DMS114 treated with DMSO at 0.1 percent for 48 hours (cell line): Measurements from ENCODE around the gene PTGIS.

ENCODE experiments used
- DNase-seq: peaks from one replicate; lab custom pipeline; 2025; ENCODE audit not compliant: unreplicated experiment; lab: John Stamatoyannopoulos, UW

PTGIS gene

DNA sequence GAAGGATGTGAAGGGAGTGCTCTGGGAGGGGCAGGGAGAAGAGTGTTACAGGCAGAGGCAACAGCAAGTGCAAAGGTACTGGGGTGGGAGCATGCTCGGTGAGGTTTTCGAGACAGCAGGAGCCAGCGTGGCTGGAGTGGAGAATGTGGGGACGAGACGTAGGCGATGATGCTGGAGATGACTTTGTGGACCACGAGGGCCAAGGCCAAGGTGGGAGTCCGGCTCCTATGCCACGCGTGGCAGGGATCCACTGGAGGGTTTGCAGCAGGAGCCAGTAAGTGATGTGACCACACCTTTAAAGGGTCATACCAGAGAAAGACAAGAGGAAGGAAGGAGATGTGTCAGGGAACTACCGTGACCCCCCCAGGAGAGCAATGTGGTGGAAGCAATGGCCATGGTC, 7.3 kb downstream of the PTGIS start:
- DNase-seq, result no peak

DNA sequence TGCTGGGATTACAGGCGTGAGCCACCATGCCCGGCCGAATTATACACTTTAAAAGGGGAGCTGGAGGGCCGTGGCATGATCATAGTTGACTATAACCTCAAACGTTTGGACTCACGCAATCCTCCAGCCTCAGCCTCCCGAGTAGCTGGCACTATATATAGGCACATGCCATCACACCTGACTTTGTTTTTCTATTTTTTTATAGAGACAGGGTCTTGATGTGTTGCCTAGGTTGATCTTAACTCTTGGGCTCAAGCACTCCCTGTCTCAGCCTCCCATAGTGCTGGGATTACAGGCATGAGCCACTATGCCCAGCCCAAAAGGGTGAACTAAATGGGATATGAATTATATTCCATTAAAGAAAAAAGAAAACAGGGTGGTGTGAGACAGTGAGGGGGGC, 7.8 kb downstream of the PTGIS start:
- no peak for DNase-seq

DNA sequence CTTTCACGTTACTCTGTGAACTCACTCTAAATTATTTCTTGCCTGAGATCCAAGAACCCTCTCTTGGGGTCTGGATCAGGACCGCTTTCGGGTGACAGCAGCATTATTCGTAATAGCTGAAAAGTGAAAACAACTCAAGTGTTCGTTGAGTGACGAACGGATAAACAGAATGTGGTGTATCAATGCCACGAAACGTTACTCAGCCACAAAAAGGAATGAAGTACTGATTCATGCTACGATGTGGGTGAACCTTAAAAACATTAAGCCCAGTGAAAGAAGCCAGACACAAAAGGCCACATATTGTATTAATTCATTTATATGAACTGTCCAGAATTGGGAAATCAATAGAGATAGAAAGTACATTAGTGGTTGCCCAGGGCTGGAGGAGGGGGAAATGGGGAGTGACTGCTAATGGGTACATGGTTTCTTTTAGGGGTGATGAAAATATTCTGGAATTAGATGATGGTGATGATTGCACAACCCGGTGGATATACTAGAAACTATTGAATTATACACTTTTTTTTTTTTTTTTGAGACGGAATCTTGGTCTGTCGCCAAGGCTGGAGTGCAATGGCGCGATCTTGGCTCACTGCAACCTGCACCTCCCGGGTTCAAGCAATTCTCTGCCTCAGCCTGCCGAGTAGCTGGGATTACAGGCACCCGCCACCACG, 8.4 kb downstream of the PTGIS start:
- no peak for DNase-seq

DNA sequence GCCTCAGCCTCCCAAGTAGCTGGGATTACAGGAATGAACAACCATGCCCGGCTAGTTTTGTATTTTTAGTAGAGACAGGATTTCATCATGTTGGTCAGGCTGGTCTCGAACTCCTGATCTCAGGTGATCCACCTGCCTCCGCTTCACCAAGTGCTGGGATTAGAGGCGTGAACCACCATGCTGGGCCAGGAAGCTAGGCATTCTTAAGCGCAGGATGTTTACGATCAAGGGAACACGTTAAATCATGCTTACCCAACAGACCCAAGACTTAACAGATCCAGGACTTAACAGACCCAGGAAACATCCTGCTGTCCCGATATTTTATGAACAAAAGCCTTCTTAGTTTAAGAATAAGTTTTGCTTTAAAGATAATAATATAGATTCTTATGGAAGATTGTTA, 9.1 kb downstream of the PTGIS start:
- no peak for DNase-seq

DNA sequence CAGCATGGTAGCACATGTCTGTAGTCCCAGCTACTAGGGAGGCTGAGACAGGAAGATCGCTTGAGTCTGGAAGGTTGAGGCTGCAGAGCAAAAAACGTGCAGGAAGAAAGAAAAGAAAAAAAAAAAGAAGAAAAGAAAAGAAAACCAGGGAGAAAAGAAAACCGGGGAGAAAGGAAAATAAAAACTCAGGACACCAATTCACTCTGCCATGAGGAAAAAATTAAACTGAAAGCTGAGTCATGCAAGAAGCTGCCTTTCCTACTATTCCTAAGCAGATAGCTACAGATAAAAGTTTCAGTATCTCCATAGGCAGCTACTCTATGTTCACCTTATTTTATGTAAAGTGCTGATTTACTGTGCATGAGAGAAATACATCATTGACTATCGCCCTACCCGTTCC, 10.5 kb downstream of the PTGIS start:
- DNase-seq, result no peak

DNA sequence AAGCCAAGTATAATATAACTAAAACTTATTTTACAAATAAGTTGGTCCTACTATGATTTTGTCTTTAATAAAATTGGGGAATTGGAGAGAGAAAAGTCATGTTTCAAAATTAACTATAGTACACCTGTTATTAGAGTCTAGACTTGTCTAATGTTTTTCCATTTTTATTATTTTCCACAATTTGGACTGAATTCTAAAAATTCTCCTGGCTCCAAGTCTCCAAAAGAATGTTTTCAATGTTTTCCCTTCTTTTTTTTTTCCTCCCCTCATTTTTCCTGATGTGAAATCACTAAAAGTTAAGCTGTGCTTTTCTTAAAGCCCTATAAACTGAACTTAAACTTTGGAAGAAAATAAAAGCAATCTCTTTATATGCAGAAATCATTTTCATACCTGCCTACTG, 11.3 kb downstream of the PTGIS start:
- DNase-seq, result no peak

DNA sequence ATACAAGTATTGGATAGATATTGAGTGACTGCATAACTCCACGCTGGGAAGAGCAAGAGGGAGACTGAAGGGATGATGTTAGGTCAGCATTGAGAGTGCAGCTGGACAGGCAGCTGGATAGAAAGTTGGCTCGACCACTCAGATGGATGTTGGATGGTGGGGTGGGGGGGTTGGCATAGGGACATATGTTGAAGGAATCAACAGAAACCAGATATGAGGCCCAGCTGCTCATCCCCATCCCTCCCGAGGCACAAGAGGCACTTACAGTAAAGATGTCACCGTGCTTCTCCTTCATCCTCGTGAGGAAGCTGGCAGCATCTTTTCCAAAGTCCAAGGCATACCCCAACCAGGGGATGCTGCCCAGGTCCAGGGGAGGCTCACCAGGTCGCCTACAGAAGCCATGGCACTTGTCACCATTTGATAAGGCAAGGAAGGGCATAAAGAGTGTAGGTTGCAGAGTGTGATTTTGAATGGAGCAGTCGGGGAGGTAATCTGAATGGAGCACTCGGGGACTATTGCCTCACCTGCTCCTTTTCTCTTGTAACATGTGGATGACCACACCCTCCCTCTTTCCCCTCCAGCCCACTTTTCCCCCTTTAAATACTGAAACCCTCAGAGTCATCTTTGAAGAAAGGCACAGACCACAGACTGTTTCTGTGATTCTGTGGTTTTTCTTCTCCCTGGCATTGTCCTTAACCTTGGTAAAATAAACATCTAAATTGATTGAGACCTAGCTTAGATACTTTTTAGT, 18.0 kb downstream of the PTGIS start:
- DNase-seq, result no peak

DNA sequence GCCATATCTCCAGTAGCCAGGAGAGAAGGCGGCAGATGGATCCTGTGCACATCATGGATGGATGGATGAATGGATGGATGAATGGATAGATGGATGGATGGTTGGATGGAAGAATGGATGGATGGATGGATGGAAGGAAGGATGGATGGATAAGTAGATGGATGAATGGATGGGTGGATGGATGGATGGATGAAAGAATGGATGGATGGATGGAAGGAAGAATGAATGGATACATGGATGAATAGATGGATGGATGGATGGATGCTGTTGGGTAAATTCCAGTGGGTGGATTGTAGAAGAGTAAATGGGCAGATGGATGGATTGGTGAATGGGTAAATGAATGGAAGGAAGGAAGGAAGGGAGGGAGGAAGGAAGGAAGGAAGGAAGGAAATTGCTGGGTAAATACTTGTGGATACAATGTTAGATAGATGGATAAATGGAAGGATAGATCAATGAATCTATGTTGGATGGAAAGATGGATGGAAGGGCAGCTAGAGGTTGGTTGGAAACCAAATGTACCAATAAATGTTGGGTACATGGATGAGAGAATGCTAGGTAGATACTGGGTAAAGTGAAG, 19.5 kb downstream of the PTGIS start:
- DNase-seq, result no peak

DNA sequence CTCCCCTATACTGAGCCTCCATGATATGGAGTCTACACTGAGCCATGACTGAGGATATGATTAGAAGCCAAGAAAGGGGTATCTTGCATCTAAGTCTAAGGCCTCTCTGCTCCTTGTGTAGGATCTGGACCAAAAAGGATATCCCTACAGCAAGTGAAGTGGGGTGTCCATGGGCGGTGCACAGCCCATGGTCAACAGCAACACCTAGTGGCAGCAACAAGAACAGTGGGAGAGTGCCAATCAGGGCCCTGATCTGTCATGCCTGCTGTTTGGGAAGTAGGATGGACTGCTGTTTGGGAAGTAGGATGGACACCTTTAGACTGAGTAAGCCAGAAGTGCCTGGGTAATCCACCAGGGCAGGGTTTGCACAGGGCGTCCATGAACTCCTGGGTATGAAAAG, 22.4 kb downstream of the PTGIS start:
- no peak for DNase-seq

DNA sequence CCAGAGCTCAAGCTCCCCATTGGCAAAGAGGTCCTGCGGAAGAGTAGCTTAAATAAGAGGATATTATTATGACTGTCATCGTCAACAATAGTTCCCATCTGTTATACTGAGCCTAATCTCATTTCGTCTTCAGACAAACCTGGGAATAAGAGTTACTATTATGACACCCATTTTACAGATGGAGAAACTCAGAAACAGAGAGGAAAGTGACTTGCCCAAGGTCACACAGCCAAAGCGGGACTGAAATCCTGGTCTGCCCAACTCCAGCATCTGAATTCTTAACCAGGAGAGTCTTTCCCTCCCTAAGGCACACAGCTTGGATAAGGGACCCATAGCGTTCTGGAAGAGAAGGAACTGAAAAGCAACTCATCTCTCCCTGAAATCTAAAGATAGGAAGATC, 23.4 kb downstream of the PTGIS start:
- DNase-seq, result no peak

DNA sequence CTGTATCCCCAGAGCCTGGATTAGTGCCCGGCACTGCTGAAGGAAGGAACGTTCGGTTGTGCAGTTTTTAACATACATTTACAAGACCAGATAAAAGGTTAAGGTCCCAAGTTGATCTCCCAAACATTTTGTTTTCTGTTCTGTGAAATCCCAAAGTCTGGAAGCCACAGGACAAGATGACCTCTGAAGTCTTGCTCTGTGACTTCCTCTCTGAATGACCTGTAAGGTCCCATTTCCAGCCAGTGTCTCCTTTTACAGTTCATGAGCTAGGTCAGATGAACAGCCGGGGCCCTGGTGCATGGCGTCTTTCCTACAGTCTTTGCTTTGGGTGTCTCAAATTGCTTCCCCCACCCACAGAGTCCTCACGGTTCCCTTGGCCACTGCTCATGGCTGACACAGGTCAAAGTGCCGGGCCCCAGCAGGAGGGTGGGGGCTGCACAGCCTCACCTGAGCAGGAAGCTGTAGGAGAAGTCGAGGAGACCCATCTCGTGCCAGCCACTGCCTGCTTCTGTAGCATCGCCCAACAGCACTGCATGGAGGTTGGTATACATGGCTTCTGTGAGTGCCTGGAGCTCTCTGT, 24.0 kb downstream of the PTGIS start:
- DNase-seq, result no peak

DNA sequence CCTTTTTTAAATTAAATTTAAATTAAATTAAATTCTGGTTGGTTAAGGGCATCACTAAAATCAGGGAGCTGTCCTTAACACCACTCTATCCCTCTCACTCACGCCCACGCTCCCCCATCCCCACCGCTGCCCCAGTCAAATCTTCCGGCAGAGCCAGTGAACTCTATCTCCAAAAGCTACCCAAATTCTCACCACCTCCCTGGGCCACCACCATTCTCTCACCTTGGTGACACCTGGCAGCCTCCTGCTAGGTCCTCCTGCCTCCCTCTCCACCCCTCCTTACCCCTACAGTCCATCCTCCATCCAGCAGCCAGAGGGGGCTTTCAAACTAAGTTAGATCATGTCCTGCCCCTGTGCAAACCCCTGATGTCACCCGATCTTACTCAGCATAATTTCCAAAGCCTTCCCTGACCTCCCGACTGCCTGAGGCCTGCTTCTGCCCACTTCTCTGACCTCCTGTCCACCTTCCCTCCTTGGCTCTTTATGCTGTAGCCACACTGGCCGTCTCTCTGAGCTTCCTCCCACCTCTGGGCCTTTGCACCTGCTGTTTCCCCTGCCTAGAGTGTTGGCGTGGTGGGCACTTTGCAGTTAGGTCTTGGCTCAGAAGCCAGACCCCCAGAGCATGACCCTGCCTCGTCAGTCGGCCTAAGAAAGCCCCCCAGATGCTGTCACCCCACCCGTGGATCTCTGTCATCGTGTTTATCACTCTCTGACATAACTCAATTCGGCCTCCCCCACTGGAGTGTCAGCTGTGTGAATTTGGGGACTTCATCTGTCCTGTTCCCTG, 24.7 kb downstream of the PTGIS start:
- no peak for DNase-seq

DNA sequence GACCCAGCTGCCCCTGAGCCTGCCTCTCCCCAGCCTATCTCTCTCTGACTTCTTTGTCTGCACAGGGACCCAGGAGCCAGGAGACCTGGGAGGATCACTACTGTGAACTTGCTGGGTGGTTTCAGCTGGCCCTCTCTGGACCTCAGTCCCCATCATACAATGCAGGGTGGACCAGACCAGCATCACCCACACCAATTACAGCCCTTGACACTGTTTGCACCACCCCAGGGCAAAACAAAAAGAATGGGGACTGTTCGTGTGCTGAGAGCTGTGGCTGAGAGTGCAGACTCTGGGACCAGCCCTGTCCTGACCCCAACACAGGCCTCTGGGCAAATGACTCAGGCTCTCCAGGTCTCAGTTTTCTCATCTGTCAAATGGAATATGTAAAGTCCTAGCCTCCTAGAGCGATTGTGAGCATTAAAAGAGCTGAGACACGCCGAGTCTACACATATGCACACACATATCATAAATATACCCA, 25.4 kb downstream of the PTGIS start:
- no peak for DNase-seq

DNA sequence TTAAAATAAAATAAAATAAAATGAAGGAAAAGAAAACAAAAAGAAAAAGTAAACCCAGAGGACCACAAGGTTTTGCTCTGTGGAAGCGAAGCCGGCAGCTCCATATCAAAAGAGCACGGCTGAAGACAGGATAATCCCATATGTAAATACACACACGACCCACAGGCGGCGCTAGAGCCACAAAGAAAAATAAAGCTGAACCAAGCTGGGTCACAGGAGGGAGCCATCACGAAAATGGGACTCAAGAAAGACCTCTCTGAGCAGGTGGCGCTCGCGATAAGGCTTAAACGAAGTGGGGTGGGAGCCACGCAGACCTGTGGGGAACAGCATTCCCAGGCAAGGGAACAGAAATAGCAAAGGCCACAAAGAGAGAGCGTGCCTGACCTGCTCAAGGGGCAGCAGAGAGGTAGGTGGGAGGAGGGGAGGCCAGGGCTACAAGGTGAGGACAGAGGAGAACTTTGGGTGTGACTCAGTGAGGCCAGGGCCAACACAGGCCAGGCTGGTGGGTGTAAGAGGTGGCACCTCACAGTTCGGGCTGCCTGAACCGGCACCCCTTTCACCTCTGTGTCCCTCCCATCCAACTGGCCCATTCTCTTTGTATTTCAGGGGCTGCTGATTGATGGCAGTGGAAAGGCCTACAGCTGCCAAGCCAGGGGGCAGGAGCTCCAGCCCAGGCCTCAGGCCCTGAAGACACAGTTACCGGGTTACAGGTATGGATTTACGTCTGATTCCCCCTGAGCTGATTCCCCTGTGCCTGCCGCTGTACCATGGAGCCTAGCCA, 26.0 kb downstream of the PTGIS start:
- peak; percentile 92 for DNase-seq

DNA sequence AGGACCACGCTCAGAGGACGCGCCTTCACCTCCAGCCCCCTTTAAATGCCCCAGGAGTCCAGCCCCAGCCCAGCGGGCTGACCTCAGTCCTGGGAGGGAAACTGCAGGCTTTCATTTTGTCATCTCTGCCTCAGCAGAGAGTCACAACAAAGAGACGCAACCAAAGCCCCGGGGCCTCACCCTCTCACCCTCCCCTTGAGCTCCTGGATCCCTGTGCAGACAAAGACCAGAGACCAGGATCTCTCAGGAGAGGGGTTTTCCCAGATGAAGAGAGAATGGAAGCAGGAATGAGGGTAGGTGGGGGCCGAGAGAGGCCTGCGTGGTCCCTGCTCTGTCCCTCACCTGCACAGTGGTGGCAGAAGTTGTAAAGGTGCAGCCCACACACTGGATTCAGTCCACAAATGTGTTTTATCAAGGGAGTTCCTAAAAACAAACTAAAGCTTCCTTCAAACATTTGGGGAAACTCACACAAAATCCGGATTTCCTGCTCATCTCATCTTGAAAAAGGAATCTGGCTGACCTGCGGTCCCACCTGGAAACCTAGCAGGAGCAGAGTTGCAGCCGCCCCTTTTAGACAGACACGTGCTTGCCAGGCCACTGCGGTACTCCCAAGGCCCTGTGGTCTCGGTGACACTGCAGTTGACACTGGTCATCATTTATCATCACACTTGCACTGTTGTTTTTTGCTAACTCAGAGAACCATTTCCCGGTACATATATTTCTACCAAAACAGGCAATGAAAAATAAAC, 27.1 kb downstream of the PTGIS start:
- no peak for DNase-seq

DNA sequence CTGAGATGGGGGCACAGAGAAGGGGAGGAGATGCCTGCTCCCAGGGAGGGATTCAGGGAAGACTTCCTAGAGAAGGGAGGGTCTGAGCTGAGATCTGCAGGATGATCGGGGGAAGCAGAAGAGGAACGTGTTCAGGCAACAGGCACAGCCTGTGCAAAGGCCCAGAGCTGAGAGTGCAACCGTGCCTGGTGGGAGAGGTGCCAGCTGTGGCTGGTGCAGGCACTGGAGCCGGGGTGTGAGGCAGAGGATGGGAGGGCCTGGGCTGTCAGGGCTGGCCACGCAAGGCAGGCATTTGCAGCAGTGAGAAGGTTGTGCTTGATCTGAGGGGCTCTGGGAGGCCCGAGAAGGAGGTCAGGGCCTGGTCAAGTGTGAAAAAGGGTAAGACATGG, 27.7 kb downstream of the PTGIS start:
- no peak for DNase-seq

DNA sequence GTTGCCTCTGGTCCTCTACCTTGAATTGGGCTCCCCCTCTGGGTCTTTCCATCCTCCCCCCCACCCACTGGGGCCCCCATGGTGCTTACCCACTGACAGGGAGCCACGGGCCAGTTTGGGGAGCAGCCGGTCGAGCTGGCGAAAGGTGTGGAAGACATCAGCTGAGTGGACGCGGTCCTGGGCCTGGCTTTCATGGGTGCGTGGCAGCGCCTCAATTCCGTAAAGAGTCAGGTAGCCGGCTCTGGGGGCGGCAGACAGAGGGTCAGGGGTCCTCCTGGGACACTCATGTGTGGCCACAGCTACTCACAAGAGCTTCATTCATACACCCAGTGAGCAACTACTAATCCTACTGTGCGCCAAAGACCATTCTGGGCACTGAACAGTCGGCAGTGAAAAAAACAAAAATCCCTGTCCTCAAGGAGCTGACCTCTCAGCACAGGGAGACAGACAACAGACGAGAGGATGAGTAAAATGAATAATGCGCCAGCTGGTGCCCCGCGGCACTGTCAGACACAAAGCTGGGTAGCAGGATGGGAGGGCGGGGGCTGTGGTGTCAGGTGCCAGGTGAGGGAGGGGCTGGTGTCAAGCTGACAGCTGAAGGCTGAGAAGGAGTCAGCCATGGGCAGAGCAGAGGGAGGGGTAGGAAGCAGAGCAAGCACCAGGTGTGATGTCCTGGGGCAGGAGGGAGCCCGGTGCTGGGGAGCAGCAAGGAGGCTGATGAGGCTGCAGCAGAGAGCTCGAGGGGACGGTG, 28.3 kb downstream of the PTGIS start:
- no peak for DNase-seq

DNA sequence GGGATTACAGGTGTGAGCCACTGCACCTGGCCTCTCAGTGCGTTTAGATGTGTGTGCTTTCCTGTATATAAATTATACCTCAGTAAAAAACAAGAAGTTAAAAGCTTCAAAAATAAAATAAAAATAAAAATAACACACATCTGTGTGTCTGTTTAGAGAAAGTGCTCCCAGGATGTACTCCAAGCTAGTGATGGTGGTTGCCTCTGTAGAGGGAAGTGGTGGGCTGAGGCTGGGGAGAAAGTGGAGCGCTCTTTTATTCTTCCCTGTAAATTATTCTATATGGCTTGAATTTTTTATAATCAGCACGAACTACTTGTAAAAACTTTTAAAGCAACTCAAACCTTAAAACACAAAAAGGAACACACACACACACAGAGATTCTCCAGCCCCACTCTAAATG, 29.0 kb downstream of the PTGIS start:
- no peak for DNase-seq

DNA sequence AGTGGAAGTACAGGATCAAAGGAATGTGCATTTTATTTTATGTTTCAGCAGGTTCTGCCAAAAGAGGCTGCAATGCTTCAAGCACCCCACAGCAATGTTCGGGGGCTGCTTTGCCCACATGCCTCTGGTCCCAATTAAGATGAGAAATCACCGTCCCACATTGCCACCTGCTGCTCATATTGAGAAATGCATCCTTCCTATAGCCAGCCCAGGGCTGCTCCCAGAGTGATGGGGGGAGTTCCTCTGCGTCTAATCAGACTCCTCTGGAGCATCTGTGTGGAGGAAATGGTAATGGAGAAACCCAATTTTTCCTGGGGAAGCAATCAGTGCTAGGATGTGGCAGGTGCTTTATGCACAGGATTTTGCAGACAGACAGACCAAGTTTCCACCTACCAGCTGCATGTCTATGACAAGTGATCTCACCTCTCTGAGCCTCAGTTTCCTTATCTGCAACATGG, 33.7 kb downstream of the PTGIS start:
- DNase-seq, result peak; percentile 84
